Measurements from ENCODE around the gene ADRB1. TPM values are rescaled to one million over a fixed set of nuclear protein-coding genes. Genes with fewer than 3 reads are reported as not detected.

ADRB1 gene
- total RNA-seq, 6 experiments from 2014 or later: 0.11 to 0.66 (median 0.38) TPM; not detected in 2

DNA sequence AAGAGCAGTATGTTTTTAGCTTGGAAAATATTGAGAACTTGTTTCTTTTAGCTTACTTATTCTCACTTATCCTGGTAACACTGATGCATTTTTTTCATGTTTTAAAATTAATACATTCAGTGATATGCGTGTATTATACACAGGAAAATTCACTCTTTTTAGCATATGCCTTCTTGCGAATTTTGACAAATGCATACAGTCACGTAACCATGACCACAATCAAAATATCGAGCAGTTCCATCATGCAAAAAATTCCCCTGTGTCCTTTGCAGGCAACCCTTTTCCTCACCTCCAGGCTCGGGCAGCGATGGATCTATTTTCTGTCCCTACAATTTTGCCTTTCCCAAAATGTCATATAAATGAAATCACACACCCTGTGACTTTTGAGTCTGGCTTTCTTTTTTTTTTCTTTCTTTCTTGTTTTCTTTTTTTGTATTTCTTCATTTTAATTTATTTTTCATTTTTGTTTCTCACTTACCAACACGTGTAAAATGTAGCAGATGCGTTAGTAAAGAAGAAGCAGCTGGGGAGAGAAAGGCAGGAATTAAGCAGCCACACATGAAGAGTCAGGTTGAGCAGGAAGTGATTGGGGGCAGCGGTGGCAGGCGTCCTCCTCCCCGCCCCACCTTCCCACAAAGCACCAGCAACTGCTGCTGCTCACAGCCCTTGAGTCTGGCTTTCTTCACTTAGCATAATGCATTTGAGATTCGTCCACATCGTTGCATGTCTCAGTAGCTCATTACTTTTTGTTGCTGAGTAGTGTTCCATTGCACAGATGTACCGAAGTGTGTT lies 29.9 kb downstream of the ADRB1 start:
- DNase-seq (no peak), ATAC-seq (no peak)
- Histone ChIP-seq H3K9me3 (no peaks in the 10 kb centered on the region), H3K4me3 (no peak overlapping the region), H3K4me1 (no peaks in the 10 kb centered on the region), H3K27me3 (no peaks in the 10 kb centered on the region), H3K27ac (no peak overlapping the region), H3K36me3 (no peaks in the 10 kb centered on the region)
- WGBS (ENCODE audit: insufficient coverage, low coverage, low lambda C conversion rate, missing lambda C conversion rate): 65% methylated on average over 14 of the region's 14 CpGs
- intact Hi-C loops (cut with DNase I): no loop called here
- no peak for TF ChIP-seq POLR2A (IDR thresholded peaks at IDR 0.05)
- TF ChIP-seq, protein P1, sequence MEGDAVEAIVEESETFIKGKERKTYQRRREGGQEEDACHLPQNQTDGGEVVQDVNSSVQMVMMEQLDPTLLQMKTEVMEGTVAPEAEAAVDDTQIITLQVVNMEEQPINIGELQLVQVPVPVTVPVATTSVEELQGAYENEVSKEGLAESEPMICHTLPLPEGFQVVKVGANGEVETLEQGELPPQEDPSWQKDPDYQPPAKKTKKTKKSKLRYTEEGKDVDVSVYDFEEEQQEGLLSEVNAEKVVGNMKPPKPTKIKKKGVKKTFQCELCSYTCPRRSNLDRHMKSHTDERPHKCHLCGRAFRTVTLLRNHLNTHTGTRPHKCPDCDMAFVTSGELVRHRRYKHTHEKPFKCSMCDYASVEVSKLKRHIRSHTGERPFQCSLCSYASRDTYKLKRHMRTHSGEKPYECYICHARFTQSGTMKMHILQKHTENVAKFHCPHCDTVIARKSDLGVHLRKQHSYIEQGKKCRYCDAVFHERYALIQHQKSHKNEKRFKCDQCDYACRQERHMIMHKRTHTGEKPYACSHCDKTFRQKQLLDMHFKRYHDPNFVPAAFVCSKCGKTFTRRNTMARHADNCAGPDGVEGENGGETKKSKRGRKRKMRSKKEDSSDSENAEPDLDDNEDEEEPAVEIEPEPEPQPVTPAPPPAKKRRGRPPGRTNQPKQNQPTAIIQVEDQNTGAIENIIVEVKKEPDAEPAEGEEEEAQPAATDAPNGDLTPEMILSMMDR (IDR thresholded peaks at IDR 0.05): no peak

DNA sequence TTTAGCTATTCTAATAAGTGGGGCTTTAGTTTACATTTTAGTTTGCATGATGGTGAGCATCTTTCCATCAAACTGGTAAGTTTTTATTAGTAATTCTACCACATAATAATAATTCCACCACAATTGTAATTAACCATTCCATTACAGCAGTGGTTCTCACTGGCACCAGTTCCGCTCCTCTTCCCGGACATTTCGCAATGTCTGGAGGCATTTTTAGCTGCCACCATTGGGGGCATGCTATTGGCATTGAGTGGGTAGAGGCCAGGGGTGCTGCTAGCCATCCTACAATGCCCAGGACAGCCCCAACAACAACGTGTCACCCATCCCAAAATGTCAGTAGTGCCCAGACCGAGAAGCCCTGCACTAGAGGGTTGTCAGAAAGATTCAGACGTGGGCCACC lies 31.4 kb downstream of the ADRB1 start:
- Histone ChIP-seq H3K4me1 (no peaks in the 10 kb centered on the region), H3K36me3 (no peaks in the 10 kb centered on the region), H3K9me3 (no peaks in the 10 kb centered on the region), H3K27me3 (no peaks in the 10 kb centered on the region), H3K4me3 (no peak overlapping the region), H3K27ac (no peak overlapping the region)
- no peak for TF ChIP-seq POLR2A (IDR thresholded peaks at IDR 0.05)
- TF ChIP-seq, protein P1 (IDR thresholded peaks at IDR 0.05): no peak
- no peak for ATAC-seq
- intact Hi-C loops (cut with DNase I): no loop called here
- 100% methylated on average over 4 of the region's 6 CpGs for WGBS (ENCODE audit: insufficient coverage, low coverage, low lambda C conversion rate, missing lambda C conversion rate)
- no peak for DNase-seq

DNA sequence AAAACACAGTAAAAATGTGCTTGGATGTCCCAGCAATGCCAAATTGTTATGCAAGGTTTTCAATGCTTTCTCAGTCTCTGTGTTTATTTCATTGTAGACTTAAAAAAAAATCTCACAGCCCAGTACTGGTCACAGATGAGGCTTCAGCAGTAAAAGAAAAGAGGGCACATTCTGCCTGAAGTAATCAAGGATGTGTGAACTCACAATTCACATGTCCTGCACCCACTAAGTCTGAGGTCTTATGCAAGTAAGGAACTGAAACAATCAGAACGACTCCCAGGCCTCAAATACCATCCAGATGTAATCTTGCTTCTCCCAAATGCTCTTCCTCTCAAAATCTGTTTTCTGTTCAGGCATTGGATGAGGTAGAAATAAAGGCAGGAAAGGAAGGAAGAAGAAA lies 33.7 kb downstream of the ADRB1 start:
- ATAC-seq: peak in 2 of 4 donors; percentile 37 to 50
- Histone ChIP-seq H3K27ac (no peak overlapping the region), H3K27me3 (no peaks in the 10 kb centered on the region), H3K4me1 (no peaks in the 10 kb centered on the region), H3K4me3 (no peak overlapping the region), H3K9me3 (no peaks in the 10 kb centered on the region), H3K36me3 (no peaks in the 10 kb centered on the region)
- intact Hi-C loops (cut with DNase I): no loop called here
- 46% methylated on average over 1 of the region's 1 CpG for WGBS (ENCODE audit: insufficient coverage, low coverage, low lambda C conversion rate, missing lambda C conversion rate)
- TF ChIP-seq, protein P1 (IDR thresholded peaks at IDR 0.05): no peak
- no peak for TF ChIP-seq POLR2A (IDR thresholded peaks at IDR 0.05)
- DNase-seq: no peak

DNA sequence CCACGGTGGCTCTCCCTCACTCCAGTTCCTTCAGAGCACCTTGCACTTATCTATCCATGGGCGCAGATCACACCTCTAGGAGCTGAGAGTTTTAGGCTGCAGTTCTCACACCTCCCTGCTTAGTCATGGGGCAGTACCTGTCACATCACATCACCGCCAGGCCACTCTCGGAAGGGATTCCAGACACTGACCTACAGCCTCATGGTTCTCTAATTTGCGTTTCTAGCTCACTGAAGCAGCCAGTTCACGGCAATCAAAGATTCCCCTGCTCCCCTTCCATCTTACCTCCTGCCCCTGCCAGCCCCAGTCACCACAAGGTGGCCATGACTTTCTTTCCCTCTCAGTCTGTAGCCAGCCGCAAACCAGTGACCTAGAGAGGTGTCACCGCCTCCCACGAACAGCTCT lies 34.2 kb downstream of the ADRB1 start:
- H3K9me3 ChIP-seq: no peaks in the 10 kb centered on the region
- no peak overlapping the region for H3K4me3 ChIP-seq
- DNase-seq: no peak
- 85% methylated on average over 6 of the region's 9 CpGs for WGBS (ENCODE audit: insufficient coverage, low coverage, low lambda C conversion rate, missing lambda C conversion rate)
- no peaks in the 10 kb centered on the region for H3K4me1 ChIP-seq
- no peak for TF ChIP-seq POLR2A (IDR thresholded peaks at IDR 0.05)
- TF ChIP-seq, protein P1 (IDR thresholded peaks at IDR 0.05): no peak
- H3K36me3 ChIP-seq: no peaks in the 10 kb centered on the region
- H3K27me3 ChIP-seq: no peaks in the 10 kb centered on the region
- intact Hi-C loops (cut with DNase I): no loop called here
- ATAC-seq: no peak
- H3K27ac ChIP-seq: no peak overlapping the region
